GM23338 (cell line): ENCODE data around the gene TUG1. TPM values are rescaled to one million over a fixed set of nuclear protein-coding genes. Genes with fewer than 3 reads are reported as not detected.

Source experiments
- ATAC-seq: fragments of 200-7000 bp; cut with Tn5 transposase; 3 replicates; pipeline ENCODE4 v1.9.1; 2020
- DNase-seq: peaks from one replicate; pipeline ENCODE4 v3.0.0-alpha.2; 2015; ENCODE audit warnings: low spot score
- H2AFZ ChIP-seq: fragments of 200-600 bp; sonication (generic); 2 replicates; pipeline ENCODE4 v1.8.0; 2016; ENCODE audit warnings: antibody characterized with exemption, mild to moderate bottlenecking, moderate library complexity
- H3F3A ChIP-seq: fragments of 200-600 bp; sonication (generic); replicated peaks from 2 replicates; pipeline ENCODE4 v1.8.0; 2017; ENCODE audit warnings: antibody characterized with exemption, mixed run types, low read depth
- H3K27ac ChIP-seq: fragments of 200-600 bp; sonication (generic); 2 replicates; pipeline ENCODE4 v1.6.1; 2016; ENCODE audit warnings: low read depth
- H3K27me3 ChIP-seq: fragments of 200-600 bp; sonication (generic); 2 replicates; pipeline ENCODE4 v1.8.0; 2016; ENCODE audit warnings: mild to moderate bottlenecking, mixed run types, moderate library complexity; ENCODE audit not compliant: insufficient read depth
- H3K36me3 ChIP-seq: fragments of 200-600 bp; sonication (generic); 2 replicates; pipeline ENCODE4 v1.8.0; 2016; ENCODE audit warnings: mild to moderate bottlenecking; ENCODE audit not compliant: insufficient read depth
- H3K4me1 ChIP-seq: fragments of 200-600 bp; sonication (generic); 2 replicates; pipeline ENCODE4 v1.8.0; 2016; ENCODE audit warnings: mild to moderate bottlenecking, moderate library complexity; ENCODE audit not compliant: insufficient read depth
- H3K4me2 ChIP-seq: fragments of 200-600 bp; sonication (generic); 2 replicates; pipeline ENCODE4 v1.7.1; 2017; ENCODE audit warnings: mixed run types
- H3K4me3 ChIP-seq: fragments of 200-600 bp; sonication (generic); 2 replicates; pipeline ENCODE4 v1.6.1; 2016; ENCODE audit warnings: mixed run types
- H3K79me2 ChIP-seq: fragments of 200-600 bp; sonication (generic); replicated peaks from 2 replicates; pipeline ENCODE4 v1.8.0; 2017; ENCODE audit warnings: mild to moderate bottlenecking; ENCODE audit not compliant: insufficient read depth
- H3K9me2 ChIP-seq: fragments of 200-600 bp; sonication (generic); 2 replicates; pipeline ENCODE4 v1.8.0; 2017; ENCODE audit not compliant: insufficient read depth
- H4K20me1 ChIP-seq: fragments of 200-600 bp; sonication (generic); replicated peaks from 2 replicates; pipeline ENCODE4 v1.8.0; 2017; ENCODE audit warnings: mild to moderate bottlenecking; ENCODE audit not compliant: insufficient read depth
- H3K27ac Mint-ChIP-seq: 2 replicates; pipeline ENCODE4 v1.8.0; 2020; ENCODE audit warnings: inconsistent platforms, mild to moderate bottlenecking, moderate library complexity, mixed read lengths
- H3K27me3 Mint-ChIP-seq: 3 replicates; pipeline ENCODE4 v1.8.0; 2022; ENCODE audit warnings: low read depth, mild to moderate bottlenecking, moderate library complexity, mixed read lengths, inconsistent platforms; ENCODE audit not compliant: insufficient read depth, poor library complexity
- H3K36me3 Mint-ChIP-seq: 3 replicates; pipeline ENCODE4 v1.8.0; 2021; ENCODE audit warnings: low read depth, mild to moderate bottlenecking, inconsistent platforms, moderate library complexity, mixed read lengths
- H3K4me1 Mint-ChIP-seq: 3 replicates; pipeline ENCODE4 v1.8.0; 2020; ENCODE audit warnings: mild to moderate bottlenecking, inconsistent platforms, mixed read lengths
- H3K4me3 Mint-ChIP-seq: 3 replicates; pipeline ENCODE4 v1.8.0; 2021; ENCODE audit warnings: moderate library complexity, mild to moderate bottlenecking, inconsistent platforms, mixed read lengths
- H3K9me3 Mint-ChIP-seq: 3 replicates; pipeline ENCODE4 v1.8.0; 2020; ENCODE audit warnings: moderate library complexity, mild to moderate bottlenecking, inconsistent platforms, mixed read lengths
- CTCF ChIP-seq, 2 experiments: fragments of 200-600 bp in 1 of 2; sonication (generic) in 1 of 2; conservative IDR thresholded peaks; 2 replicates each; pipeline versions ENCODE4 v1.5.1 to v1.6.1; 2016 to 2017; ENCODE audit warnings: antibody characterized with exemption in 2 of 2, low read depth in 2 of 2, mild to moderate bottlenecking in 2 of 2, moderate library complexity in 1 of 2
- ETS1 ChIP-seq: IDR thresholded peaks from 2 replicates; pipeline ENCODE4 v1.6.1; 2016; ENCODE audit warnings: antibody characterized with exemption
- EZH2 ChIP-seq: fragments of 200-600 bp; sonication (generic); IDR thresholded peaks from one replicate; pipeline ENCODE4 v1.8.0; 2017; ENCODE audit warnings: antibody characterized with exemption, mild to moderate bottlenecking, low read depth; ENCODE audit not compliant: unreplicated experiment
- JUNB ChIP-seq: IDR thresholded peaks from one replicate; pipeline ENCODE4 v1.6.1; 2016; ENCODE audit warnings: antibody characterized with exemption; ENCODE audit not compliant: unreplicated experiment
- NANOG ChIP-seq: IDR thresholded peaks from 2 replicates; pipeline ENCODE4 v1.6.1; 2016; ENCODE audit warnings: antibody characterized with exemption, borderline replicate concordance
- POLR2AphosphoS5 ChIP-seq: IDR thresholded peaks from 2 replicates; pipeline ENCODE4 v1.6.1; 2016; ENCODE audit warnings: antibody characterized with exemption, low read depth
- REST ChIP-seq: IDR thresholded peaks from one replicate; pipeline ENCODE4 v1.6.1; 2018; ENCODE audit warnings: antibody characterized with exemption; ENCODE audit not compliant: unreplicated experiment
- ZNF114 ChIP-seq: fragments of 250-450 bp; sonication (Bioruptor Pico); IDR thresholded peaks from 2 replicates; pipeline ENCODE4 v1.5.0; 2020; ENCODE audit warnings: mild to moderate bottlenecking, moderate library complexity
- ZNF331 ChIP-seq: fragments of 250-450 bp; sonication (Bioruptor Pico); IDR thresholded peaks from 2 replicates; pipeline ENCODE4 v1.5.0; 2020; ENCODE audit warnings: low read depth, mild to moderate bottlenecking, moderate library complexity
- polyA plus RNA-seq: library from polyadenylated mRNA; unstranded; fragments of >200 nt; fragmentation: Nextera tagmentation; extraction: Ambion mirVana; gene quantifications from 2 replicates; pipeline ENCODE4 v1.2.1, GENCODE V29; 2016
- total RNA-seq: library from RNA; depleted of rRNA; stranded (reverse); fragments of >200 nt; shearing (Covaris generic); gene quantifications from 2 replicates; pipeline ENCODE4 v1.2.3, GENCODE V29; 2014

Gene TUG1
- total and polyA plus RNA-seq, 2 experiments from 2014 or later: 58.3 to 125 TPM

- H3K27me3 ChIP-seq: no peaks in the 10 kb centered on the region
- no peak overlapping the region for H3K4me3 ChIP-seq
- H3K9me2 ChIP-seq: no peaks in the 10 kb centered on the region; the same call in 1 of the 2 replicates
- H3K36me3 ChIP-seq: no peaks in the 10 kb centered on the region
- TF ChIP-seq REST (no peak), ETS1 (no peak), JUNB (no peak), POLR2AphosphoS5 (no peak)
- H2AFZ ChIP-seq: no peak overlapping the region
- no peaks in the 10 kb centered on the region for H3F3A ChIP-seq
- no peak overlapping the region for H3K4me2 ChIP-seq
- no peak overlapping the region for H3K27ac ChIP-seq
- H3K4me1 Mint-ChIP-seq: no peaks in the 10 kb centered on the region
- H3K4me3 Mint-ChIP-seq: no peak overlapping the region
- no peaks in the 10 kb centered on the region for H3K4me1 ChIP-seq
- no peak overlapping the region for H3K27ac Mint-ChIP-seq
- no peak for DNase-seq
- peaks cover 22% of the 10 kb centered on the region for H3K9me3 Mint-ChIP-seq
- no peaks in the 10 kb centered on the region for H3K79me2 ChIP-seq
- peaks cover 2% of the 10 kb centered on the region for H3K27me3 Mint-ChIP-seq
- no peaks in the 10 kb centered on the region; the same call in 1 of the 2 replicates for H4K20me1 ChIP-seq
- no peak for ATAC-seq
- H3K36me3 Mint-ChIP-seq: no peaks in the 10 kb centered on the region
Measured at GRCh38 chr22:31005535-31005934, 36.5 kb downstream of the TUG1 start.

GRCh38 chr22:31019191-31019930 is 50.3 kb downstream of the TUG1 start:
- Mint-ChIP-seq H3K27me3 (peaks cover 2% of the 10 kb centered on the region), H3K4me1 (peaks cover 8% of the 10 kb centered on the region), H3K27ac (no peak overlapping the region), H3K36me3 (peaks cover 6% of the 10 kb centered on the region; the same call in 1 of the 3 replicates), H3K9me3 (peaks cover 8% of the 10 kb centered on the region; the same call in 2 of the 3 replicates), H3K4me3 (no peak overlapping the region)
- no peak overlapping the region for H3K4me2 ChIP-seq
- H4K20me1 ChIP-seq: no peaks in the 10 kb centered on the region
- H2AFZ ChIP-seq: peak overlapping the region; percentile 76; the same call in 1 of the 2 replicates
- DNase-seq (no peak), ATAC-seq (no peak)
- peaks cover 10% of the 10 kb centered on the region; the same call in 1 of the 2 replicates for H3K4me1 ChIP-seq
- no peaks in the 10 kb centered on the region for H3F3A ChIP-seq
- no peaks in the 10 kb centered on the region for H3K79me2 ChIP-seq
- H3K27ac ChIP-seq: no peak overlapping the region
- 0 out of 2 replicates have a peak, but pooled peaks cover 3% of the 10 kb centered on the region for H3K9me2 ChIP-seq
- no peaks in the 10 kb centered on the region for H3K27me3 ChIP-seq
- no peak overlapping the region for H3K4me3 ChIP-seq
- no peaks in the 10 kb centered on the region for H3K36me3 ChIP-seq
- TF ChIP-seq ZNF331 (CRISPR knock-in tag): no peak
- no peak for TF ChIP-seq ETS1
- no peak for TF ChIP-seq ZNF114 (CRISPR knock-in tag)
- no peak for TF ChIP-seq POLR2AphosphoS5
- TF ChIP-seq NANOG: no peak
- no peak for TF ChIP-seq EZH2
- no peak for TF ChIP-seq CTCF (conservative IDR thresholded peaks at IDR 0.05; ENCODE audit: low read depth in 2 of 2)
